Epidermal melanocyte (primary cell): Measurements from ENCODE around the gene PANX2.
"Not testable (repeated sequence)": the region's sequence is repeated elsewhere in the genome, so short reads cannot be mapped to it uniquely, and the experiment has no call there.

Experiments
- DNase-seq: peaks from one replicate; pipeline ENCODE4 v3.0.0; 2011; ENCODE audit warnings: low spot score; ENCODE audit not compliant: insufficient read length

The PANX2 gene

GRCh38 chr22:50197856-50198623, 27.5 kb downstream of the PANX2 start:
- DNase-seq, result no peak

DNA sequence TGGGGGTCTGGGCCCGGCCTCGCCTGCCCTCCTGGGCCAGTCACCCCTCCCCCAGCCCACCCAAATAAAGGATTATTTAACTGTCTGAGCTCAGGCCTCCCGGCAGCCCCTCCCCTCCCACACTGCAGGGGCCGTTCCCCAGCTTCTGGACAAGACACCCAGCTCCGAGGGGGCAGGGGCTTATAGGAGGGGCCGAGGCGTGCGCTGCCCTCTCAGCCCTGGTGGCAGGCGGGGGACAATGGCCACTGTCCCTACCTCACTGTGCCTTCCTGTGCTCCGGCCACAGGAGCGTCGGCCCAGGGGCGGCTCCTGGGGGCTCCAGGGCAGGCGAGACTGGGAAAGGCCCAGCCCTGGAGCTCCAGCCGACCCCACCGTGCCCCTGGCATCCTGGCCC, 28.1 kb downstream of the PANX2 start:
- DNase-seq, result no peak

- no peak for DNase-seq
These were observed 28.8 kb downstream of the PANX2 start for GRCh38 chr22:50199251-50199721.

DNA sequence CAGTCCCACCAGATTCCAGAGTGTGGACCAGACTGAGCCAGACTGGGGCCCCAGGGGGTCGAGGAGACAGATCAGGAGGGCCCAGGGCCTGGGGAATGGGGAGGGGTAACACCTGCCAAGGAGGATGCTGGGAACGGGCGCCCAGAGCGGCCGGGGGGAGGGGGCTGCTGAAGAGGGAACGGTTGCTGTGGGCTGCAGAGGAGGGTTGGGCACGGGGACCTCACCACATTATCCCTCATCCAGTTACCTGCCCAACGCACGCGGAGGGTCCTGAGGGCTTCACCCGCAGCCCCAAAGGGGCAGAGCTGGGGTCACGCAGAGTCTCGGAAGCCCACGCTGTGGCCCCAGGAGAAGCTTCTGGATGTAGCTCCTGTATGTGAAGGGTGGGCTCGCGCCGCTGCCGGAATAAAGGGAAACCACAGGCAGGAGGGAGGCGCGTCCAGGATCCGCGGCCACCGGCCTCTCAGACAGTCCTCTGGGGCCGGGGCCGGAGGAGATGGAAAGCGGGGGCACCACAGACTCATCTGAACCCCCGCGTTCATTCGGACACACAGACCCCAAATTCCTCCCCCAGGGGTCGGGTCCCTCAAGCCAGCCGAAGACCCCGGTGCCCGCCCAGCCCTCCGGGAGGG, 29.4 kb downstream of the PANX2 start:
- no peak for DNase-seq

DNA sequence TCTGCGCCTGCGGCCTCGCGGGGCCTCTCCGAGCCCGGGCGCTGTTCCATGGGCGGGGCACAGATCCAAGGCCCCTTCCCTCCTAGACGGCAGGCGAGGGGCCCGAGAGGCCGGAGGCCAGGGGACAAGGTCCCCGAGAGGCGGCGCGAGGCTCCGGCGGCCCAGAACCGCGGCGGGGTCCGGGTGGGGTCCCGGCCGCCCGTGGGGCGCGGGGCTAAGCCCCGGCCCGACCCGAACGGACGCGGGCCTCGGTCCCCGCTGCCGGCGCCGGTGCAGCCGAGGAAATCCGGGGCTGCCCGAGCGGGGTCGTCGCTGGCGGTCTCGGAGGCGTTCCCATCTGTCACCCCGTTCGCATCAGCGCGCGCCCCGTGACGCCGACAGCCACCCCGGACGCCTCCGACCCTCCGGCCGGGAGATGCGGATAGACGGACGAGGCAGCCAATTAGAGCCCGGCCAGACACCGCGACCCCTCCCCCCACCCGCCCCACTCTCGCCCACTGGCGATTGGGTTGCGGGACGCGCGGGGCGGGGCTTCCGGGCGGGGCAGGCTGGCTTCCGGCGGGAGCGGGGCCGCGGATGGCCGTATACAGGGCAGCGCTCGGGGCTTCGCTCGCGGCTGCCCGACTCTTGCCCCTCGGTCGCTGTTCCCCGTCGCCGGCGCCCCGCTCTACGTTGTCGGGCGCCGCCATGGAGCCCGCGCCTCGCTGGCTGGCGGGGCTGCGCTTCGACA, 30.1 kb downstream of the PANX2 start, which contains the start of gene SELENOO:
Gene SELENOO, plus strand, starts transcription at position 551 of the 730 bp plus-strand sequence. Its CDS starts 26 bp downstream, at position 577.
- DNase-seq, result peak; percentile 100

GRCh38 chr22:50201191-50202129, 30.9 kb downstream of the PANX2 start:
- peak; percentile 55 for DNase-seq

DNA sequence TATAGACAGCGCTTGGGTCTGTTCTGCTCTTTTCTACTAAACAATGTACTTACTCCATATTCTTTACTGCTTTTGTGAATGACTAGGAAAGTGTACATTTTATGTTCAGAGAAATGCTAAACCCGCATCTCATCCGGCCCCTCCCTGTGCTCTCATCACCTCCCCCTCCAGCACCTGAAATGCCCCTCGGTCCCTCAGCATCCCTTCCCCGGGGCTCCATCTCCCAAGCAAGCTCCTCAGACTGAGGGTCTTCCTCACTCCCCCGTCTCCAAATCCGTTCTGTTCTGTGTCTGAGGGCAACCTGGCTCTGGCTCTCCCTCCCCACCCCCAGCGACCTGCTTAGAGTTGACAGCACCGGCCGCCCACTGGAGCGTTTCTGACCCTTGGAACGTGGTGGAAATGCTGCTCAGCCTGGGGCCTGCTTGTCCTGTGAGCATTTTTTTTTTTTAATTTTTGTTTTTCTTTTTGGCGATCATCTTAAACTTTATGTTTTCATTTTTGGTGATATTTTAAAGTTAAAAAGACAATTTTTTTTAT, 31.7 kb downstream of the PANX2 start:
- DNase-seq, result no peak

- DNase-seq, result no peak
These were observed 32.8 kb downstream of the PANX2 start for GRCh38 chr22:50203288-50203687.

DNA sequence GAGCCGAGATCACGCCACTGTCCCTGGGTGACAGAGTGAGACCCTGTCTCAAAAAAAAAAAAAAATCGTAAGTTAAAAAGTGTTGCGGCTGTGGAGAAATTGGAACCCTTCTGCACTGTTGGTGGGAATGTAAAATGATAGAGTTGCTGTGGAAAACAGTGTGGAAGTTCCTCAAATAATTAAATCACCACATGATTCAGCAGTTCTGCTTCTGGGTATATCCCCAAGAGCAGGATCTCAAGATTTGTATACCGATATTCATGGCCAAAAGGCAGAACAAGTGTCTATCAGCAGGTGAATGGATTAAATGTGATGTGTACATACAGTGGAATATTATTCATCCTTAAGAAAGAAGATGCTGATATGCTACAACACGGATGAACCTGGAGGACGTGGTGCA, 34.0 kb downstream of the PANX2 start:
- DNase-seq, result no peak

DNA sequence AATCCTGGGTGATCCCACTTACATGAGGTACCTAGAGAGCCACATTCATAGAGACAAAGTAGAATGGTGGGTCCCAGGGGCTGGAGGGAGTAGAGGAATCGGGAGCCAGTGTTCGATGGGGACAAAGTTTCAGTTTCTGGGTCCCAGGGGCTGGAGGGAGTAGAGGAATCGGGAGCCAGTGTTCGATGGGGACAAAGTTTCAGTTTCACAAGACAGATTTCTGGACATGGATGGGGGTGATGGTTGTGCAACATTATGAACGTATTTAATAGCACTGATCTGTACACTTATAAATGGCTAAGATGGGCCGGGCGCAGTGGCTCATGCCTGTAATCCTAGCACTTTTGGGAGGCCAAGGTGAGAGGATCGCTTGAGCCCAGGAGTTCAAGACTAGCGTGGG, 34.5 kb downstream of the PANX2 start:
- not testable (repeated sequence) for DNase-seq

DNA sequence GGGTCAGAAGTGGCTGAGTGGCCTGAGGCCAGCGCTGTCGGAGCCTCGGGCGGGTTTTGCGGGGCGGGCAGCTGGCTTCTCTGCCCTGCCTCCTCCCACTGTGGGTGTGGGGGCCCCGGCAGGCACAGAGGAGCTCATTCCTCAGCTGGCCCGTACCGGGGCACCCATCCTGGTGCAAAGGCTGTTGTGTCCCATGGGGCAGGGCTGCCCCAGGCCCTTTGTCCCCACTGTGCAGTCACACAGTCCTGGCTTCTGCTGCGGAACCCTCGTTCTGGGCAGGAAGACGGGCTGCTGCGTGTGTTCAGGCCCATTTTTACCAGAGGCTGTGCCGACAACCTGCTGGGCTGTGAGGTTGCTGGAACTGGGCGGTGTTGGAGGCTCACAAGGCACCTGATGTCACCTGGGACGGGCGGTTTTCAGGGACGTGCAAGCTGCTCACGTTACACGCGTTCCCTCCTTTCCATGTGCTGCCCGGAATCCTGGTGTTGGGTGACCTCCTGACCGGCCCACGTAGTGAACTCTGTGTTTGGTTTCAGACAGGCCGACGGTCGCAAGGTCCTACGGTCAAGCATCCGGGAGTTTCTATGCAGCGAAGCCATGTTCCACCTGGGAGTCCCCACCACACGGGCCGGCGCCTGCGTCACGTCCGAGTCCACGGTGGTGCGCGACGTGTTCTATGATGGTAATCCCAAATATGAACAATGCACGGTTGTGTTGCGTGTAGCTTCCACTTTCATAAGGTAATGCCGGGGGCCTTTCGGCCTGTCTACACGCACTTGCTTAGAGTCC, 35.4 kb downstream of the PANX2 start:
- no peak for DNase-seq

- no peak for DNase-seq
These were observed 36.1 kb downstream of the PANX2 start for GRCh38 chr22:50206599-50206998.

DNA sequence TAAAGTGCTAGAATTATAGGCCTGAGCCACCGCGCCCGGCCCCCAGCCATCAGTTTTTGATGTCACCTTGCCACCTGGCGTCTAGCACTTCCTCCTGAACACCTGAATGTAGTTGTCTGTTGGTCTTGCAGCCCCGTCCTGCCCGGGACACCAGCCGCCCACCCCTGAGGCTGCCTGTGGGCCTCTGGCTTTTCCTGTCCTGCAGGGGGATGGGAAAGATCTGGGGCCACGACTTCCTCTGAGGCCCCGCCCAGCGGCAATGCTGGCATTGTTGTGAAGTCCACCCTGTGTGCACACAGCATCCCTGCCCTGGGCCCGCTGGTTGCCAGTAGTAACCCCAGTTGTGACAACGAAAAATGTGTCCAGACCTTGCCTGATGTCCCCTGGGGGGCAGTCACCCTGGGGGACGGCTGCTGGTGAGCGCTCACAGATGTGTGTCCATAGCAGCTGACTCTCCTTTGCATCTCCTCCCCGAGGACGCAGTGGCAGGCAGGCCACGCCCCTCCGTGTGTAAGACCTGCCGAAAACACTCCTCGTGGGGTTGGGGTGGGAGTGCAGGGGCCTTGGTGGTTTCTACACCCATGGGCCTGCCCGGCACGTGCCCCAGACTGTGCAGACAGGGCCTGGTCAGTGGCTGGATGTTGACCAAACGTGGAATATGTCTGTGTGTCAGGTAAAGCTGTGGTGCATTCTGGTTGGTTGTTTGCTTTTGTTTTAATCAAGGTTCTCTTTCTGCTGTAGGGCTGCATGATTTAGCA, 37.0 kb downstream of the PANX2 start:
- no peak for DNase-seq

DNA sequence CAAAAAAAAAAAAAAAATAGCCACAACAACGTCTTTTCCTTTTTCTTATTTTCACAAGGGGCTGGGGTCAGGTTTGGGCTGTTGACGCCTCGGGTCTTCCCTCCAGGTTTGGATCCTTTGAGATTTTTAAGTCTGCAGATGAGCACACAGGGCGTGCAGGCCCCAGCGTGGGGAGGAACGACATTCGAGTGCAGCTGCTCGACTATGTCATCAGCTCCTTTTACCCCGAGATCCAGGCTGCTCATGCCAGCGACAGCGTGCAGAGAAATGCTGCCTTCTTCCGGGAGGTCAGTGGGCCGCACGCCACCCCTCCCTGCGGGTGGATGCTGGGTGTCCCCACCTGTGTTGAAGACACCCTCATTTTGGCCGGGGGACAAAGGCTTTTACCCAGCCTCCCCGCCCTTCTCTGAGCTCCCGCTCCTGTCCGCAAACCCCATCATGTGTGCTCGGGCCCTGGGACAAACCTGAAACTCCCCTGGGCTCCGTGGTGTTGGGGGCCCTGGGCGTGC, 38.0 kb downstream of the PANX2 start:
- no peak for DNase-seq

GRCh38 chr22:50208939-50209892, 38.7 kb downstream of the PANX2 start:
- no peak for DNase-seq

GRCh38 chr22:50209893-50210292, 39.4 kb downstream of the PANX2 start:
- DNase-seq, result peak; percentile 88

GRCh38 chr22:50210378-50211139, 40.0 kb downstream of the PANX2 start:
- no peak for DNase-seq
